Stimulated activated CD8-positive, alpha-beta memory T cell treated with anti-CD3 and anti-CD28 coated beads, Interleukin-15, amount 100 ng/mL, for 4 hours (primary cell): ENCODE measurements around the gene OR5D18.
"Not testable (repeated sequence)": the region's sequence is repeated elsewhere in the genome, so short reads cannot be mapped to it uniquely, and the experiment has no call there.

Source experiments
- DNase-seq, 2 donors: peaks; one replicate each; pipeline ENCODE4 v3.0.0-alpha.2; 2020; ENCODE audit warnings: low read depth in 2 of 2

OR5D18 gene

GRCh38 chr11:55819330-55819729, at the start of gene OR5D18:
Gene OR5D18, plus strand, starts transcription at chr11:55819630. Its CDS starts 0 bp downstream, at chr11:55819630.
- no peak for DNase-seq

DNA sequence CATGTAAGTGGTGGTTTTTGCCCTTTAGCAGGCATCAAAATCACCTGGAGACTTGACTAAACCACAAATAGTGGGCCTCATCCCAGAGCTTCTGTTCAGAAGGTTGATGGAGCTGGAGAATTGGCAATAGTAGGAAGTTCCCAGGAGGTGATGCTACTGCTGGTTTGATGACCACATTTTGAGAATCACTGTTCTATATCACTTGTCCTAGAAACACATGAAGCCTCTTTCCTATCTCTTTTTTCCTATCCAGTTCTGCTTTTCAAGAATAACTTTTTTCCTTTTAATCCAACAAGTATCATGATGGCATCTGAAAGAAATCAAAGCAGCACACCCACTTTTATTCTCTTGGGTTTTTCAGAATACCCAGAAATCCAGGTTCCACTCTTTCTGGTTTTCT, 46.3 kb upstream of the OR5D18 start, which contains the start of gene OR5D13:
Gene OR5D13, plus strand, starts transcription at position 301 of the 400 bp plus-strand sequence. Its CDS starts 0 bp downstream, at position 301.
- DNase-seq: no peak

DNA sequence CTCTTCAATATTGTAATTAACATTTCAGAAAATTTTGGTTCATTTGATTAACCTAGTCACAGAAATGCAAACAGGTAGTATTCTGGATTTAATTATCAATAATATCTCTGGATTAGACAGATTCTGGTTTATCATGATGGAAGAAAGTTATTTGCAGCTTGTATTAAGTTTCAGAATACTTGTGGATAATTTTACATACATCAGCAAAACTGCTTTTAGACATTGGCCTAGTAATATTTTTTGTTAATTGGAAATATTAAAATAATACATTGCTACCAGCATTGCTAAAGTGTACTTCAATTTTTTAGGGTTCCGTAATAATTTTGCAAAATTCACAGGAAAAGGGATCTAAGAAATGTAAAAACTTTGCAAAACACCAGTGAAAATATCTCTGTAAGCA, 27.8 kb upstream of the OR5D18 start:
- DNase-seq: no peak

DNA sequence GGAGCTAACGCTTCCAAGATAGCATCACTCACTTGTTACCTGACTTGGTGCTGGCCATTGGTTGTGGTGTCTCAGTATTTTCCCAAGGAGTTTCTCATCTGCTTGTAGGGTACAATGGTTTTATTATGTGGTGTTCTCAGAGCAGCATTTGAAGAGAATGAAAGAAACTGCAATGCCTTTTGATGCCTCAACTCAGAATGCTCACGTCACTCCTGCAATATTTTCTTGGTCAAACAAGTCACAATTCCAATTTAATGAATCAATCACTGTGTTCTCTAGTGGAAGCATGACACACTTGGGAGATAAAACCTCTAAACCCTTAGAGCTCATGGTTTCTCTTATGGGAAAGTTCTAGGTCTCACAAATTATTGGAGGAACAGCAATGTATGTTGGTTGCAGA, 26.1 kb upstream of the OR5D18 start:
- DNase-seq: no peak

DNA sequence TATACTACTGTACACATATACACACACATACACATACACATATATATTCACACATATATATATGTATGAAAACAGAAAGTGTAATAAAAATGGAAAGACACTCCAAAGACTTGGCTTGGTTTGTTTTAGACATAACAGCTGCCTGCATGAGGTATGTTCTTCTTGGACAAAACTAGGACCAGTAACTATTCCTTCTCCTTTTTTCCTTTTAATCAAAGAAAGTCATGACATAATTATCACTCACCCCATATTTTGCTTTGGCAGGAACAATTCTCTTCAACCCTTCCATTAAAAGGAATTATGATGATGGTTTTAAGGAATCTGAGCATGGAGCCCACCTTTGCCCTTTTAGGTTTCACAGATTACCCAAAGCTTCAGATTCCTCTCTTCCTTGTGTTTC, 24.2 kb upstream of the OR5D18 start, which contains the start of gene OR5D14:
Gene OR5D14, plus strand, starts transcription at position 301 of the 400 bp plus-strand sequence. Its CDS starts 0 bp downstream, at position 301.
- no peak for DNase-seq

GRCh38 chr11:55806248-55806647, 13.2 kb upstream of the OR5D18 start:
- no peak for DNase-seq

GRCh38 chr11:55811067-55811466, 8.4 kb upstream of the OR5D18 start, which contains the start of gene OR5L1:
Gene OR5L1, plus strand, starts transcription at chr11:55811367. Its CDS starts 100 bp downstream, at chr11:55811467.
- DNase-seq: no peak

GRCh38 chr11:55826919-55827318, 7.5 kb downstream of the OR5D18 start, which contains the start of gene OR5L2:
Gene OR5L2, plus strand, starts transcription at chr11:55827219. Its CDS starts 0 bp downstream, at chr11:55827219.
- DNase-seq: no peak

DNA sequence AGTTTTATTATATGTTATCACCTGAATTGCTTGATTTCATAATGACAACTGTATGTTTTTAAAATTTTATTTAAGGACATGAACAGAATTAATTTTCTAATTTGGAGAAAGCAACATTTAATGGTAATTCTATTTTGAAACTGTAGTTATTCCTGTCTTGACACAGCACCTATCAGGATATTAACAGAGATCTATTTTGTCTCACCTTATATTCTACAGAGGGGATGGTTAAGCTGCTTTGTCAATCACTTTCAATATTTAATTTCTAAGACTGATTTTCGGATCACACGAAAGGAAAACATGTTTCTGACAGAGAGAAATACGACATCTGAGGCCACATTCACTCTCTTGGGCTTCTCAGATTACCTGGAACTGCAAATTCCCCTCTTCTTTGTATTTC, 19.0 kb downstream of the OR5D18 start, which contains the start of gene OR5D16:
Gene OR5D16, plus strand, starts transcription at position 301 of the 400 bp plus-strand sequence. Its CDS starts 0 bp downstream, at position 301.
- no peak for DNase-seq

GRCh38 chr11:55847453-55847852, 28.0 kb downstream of the OR5D18 start:
- no peak for DNase-seq

DNA sequence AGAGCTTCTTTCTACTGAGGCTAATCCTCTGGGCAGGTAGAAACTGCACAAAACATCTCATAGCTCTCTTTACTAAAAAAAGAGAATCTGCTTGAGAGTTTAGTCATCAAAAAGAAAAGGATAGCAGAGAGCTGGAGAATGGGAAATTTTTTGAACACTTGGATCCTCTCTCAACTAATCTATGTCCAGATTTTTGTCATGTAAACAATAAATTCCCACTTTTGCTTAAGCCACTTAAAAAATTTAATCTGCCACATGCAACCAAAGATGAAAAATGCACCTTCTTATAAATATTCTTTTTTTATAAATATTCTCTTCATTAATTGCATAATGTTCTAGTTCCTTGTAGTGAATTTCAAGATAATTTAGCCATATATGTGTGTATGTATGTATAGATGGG, 29.6 kb downstream of the OR5D18 start:
- no peak for DNase-seq

DNA sequence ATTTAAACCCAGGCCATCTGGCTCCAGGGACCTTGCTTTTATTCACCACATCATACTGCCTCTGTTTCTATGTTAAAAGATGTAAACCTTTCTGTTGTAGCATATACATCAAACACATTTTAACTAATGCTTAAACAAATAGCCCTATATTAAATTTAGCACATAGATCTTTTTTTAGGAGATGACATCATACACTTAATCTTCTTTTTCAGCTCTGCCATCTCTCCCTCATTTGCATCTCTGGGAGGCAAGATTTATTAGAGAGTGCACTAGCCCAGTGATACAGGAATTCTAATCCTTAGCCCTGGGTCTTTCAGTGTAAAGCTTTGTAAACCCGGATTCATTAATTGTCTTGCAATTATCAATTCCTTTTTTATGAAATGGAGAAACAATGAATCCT, 32.7 kb downstream of the OR5D18 start:
- DNase-seq: no peak

- no peak for DNase-seq
These were observed 35.3 kb downstream of the OR5D18 start for GRCh38 chr11:55854704-55855103.

- DNase-seq: not testable (repeated sequence)
These were observed 47.9 kb downstream of the OR5D18 start for GRCh38 chr11:55867354-55867753.
